HL-60 (cell line): ENCODE results near the gene DDI2.

ENCODE experiments used
- GABPA ChIP-seq: IDR thresholded peaks from 2 replicates; pipeline ENCODE4 v1.6.1; 2012; ENCODE audit warnings: low read depth
- POLR2AphosphoS5 ChIP-seq: IDR thresholded peaks from 2 replicates; pipeline ENCODE4 v1.6.1; 2012; ENCODE audit warnings: low read depth
- SPI1 ChIP-seq: IDR thresholded peaks from 2 replicates; pipeline ENCODE4 v1.6.1; 2012; ENCODE audit warnings: low read depth, mild to moderate bottlenecking, borderline replicate concordance
- TF ChIP-seq, protein P1 (sequence below): IDR thresholded peaks from one replicate; pipeline ENCODE4 v1.5.1; 2011; ENCODE audit warnings: low read length, control low read depth, inconsistent platforms; ENCODE audit not compliant: insufficient read depth
- TF ChIP-seq, protein P2 (sequence below): IDR thresholded peaks from 2 replicates; pipeline ENCODE4 v1.6.1; 2012; ENCODE audit warnings: low read depth; ENCODE audit not compliant: insufficient replicate concordance

DNA sequence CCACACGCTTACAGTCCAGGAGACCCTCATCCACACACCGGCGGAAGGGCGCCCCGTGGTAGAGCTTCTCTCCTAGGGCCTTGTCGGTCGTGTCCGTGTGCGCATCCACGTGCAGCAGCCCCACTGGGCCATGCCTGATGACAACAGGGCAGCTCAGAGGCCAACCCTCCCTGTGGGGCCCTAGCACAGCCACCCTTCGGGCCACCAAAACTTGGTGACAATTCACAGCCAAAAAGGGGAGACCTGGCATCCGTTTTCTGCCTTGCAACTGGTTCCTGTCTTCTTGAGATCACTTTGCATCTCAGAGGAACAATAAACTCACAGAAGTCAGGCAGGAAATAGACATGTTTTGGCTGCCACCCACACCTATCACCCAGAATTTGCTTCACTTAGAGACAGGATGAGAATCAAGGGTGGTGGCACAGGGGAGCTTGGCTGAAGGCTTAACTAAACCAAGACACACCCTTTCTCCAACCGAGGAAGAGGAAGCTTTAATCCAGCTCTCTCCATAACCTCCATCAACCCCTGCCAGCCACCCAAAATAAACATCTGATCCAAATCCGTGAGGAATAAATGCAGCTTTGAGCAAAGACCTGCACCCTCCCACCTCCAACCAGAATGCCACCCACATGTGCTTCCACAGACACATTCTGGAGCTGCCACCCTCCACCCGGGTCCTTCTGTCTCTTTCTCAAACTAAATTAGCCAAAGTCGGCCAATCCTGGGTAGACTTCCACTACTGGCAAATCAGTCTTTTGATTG is 38.2 kb upstream of the DDI2 start:
- TF ChIP-seq, protein P1, sequence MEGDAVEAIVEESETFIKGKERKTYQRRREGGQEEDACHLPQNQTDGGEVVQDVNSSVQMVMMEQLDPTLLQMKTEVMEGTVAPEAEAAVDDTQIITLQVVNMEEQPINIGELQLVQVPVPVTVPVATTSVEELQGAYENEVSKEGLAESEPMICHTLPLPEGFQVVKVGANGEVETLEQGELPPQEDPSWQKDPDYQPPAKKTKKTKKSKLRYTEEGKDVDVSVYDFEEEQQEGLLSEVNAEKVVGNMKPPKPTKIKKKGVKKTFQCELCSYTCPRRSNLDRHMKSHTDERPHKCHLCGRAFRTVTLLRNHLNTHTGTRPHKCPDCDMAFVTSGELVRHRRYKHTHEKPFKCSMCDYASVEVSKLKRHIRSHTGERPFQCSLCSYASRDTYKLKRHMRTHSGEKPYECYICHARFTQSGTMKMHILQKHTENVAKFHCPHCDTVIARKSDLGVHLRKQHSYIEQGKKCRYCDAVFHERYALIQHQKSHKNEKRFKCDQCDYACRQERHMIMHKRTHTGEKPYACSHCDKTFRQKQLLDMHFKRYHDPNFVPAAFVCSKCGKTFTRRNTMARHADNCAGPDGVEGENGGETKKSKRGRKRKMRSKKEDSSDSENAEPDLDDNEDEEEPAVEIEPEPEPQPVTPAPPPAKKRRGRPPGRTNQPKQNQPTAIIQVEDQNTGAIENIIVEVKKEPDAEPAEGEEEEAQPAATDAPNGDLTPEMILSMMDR, result no peak
- TF ChIP-seq, protein P2, sequence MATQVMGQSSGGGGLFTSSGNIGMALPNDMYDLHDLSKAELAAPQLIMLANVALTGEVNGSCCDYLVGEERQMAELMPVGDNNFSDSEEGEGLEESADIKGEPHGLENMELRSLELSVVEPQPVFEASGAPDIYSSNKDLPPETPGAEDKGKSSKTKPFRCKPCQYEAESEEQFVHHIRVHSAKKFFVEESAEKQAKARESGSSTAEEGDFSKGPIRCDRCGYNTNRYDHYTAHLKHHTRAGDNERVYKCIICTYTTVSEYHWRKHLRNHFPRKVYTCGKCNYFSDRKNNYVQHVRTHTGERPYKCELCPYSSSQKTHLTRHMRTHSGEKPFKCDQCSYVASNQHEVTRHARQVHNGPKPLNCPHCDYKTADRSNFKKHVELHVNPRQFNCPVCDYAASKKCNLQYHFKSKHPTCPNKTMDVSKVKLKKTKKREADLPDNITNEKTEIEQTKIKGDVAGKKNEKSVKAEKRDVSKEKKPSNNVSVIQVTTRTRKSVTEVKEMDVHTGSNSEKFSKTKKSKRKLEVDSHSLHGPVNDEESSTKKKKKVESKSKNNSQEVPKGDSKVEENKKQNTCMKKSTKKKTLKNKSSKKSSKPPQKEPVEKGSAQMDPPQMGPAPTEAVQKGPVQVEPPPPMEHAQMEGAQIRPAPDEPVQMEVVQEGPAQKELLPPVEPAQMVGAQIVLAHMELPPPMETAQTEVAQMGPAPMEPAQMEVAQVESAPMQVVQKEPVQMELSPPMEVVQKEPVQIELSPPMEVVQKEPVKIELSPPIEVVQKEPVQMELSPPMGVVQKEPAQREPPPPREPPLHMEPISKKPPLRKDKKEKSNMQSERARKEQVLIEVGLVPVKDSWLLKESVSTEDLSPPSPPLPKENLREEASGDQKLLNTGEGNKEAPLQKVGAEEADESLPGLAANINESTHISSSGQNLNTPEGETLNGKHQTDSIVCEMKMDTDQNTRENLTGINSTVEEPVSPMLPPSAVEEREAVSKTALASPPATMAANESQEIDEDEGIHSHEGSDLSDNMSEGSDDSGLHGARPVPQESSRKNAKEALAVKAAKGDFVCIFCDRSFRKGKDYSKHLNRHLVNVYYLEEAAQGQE, result no peak
- TF ChIP-seq POLR2AphosphoS5, result no peak
- no peak for TF ChIP-seq SPI1
- no peak for TF ChIP-seq GABPA
